IMR-90 (cell line): ENCODE results near the gene DIP2C. TPM values are rescaled to one million over a fixed set of nuclear protein-coding genes. Genes with fewer than 3 reads are reported as not detected.

Source experiments
- ATAC-seq: fragments of 200-7000 bp; cut with Tn5 transposase; 2 replicates; pipeline ENCODE4 v1.9.1; 2020; ENCODE audit warnings: low read depth, mild to moderate bottlenecking, moderate library complexity
- BruUV-seq: library from RNA; stranded (reverse); fragments of 400-500 nt; replicated peaks from 2 replicates; lab custom pipeline; 2021; lab: Mats Ljungman, UMichigan
- CTCF ChIA-PET: fragments of 300-600 bp; formaldehyde crosslinking; extraction: SDS; loops from one replicate; lab custom pipeline; 2021; ENCODE audit warnings: antibody characterized with exemption; lab: Yijun Ruan, JAX
- POLR2A ChIA-PET: fragments of 300-600 bp; sonication (Branson Sonifier 250); formaldehyde crosslinking; loops from one replicate; lab custom pipeline; 2022; ENCODE audit warnings: antibody characterized with exemption; ENCODE audit not compliant: unreplicated experiment; lab: Charles Lee
- DNase-seq: peaks from one replicate; pipeline ENCODE4 v3.0.0; 2013
- H2AFZ ChIP-seq: replicated peaks from 2 replicates; pipeline ENCODE3; 2013; ENCODE audit warnings: low read length, mild to moderate bottlenecking; ENCODE audit not compliant: poor library complexity
- H2AK5ac ChIP-seq: 2 replicates; pipeline ENCODE4 v1.6.1; 2013; ENCODE audit warnings: low read depth, low read length, inconsistent platforms
- H2AK9ac ChIP-seq: replicated peaks from 2 replicates; pipeline ENCODE3; 2013; ENCODE audit warnings: mild to moderate bottlenecking, low read depth, low read length, moderate library complexity; ENCODE audit not compliant: poor library complexity
- H2BK120ac ChIP-seq: 2 replicates; pipeline ENCODE4 v1.6.1; 2013; ENCODE audit warnings: low read depth, low read length, inconsistent platforms
- H2BK15ac ChIP-seq: 3 replicates; pipeline ENCODE4 v1.6.1; 2013; ENCODE audit warnings: low read depth, low read length, inconsistent platforms
- H2BK20ac ChIP-seq: 2 replicates; pipeline ENCODE4 v1.6.1; 2013; ENCODE audit warnings: low read depth, mild to moderate bottlenecking, inconsistent platforms, low read length, moderate library complexity
- H2BK5ac ChIP-seq: 2 replicates; pipeline ENCODE4 v1.6.1; 2013; ENCODE audit warnings: mild to moderate bottlenecking, low read depth, low read length, inconsistent platforms; ENCODE audit not compliant: poor library complexity, severe bottlenecking
- H3K14ac ChIP-seq: replicated peaks from 2 replicates; pipeline ENCODE4 v1.6.1; 2013; ENCODE audit warnings: low read depth, low read length, inconsistent platforms
- H3K18ac ChIP-seq: 2 replicates; pipeline ENCODE4 v1.6.1; 2013; ENCODE audit warnings: low read depth, low read length, control low read depth
- H3K23ac ChIP-seq: 2 replicates; pipeline ENCODE4 v1.6.1; 2013; ENCODE audit warnings: low read depth, low read length, inconsistent platforms
- H3K27ac ChIP-seq: 2 replicates; pipeline ENCODE4 v1.5.1; 2013; ENCODE audit warnings: mild to moderate bottlenecking, control low read depth, low read length; ENCODE audit not compliant: insufficient read depth
- H3K27me3 ChIP-seq: 2 replicates; pipeline ENCODE4 v1.6.1; 2013; ENCODE audit warnings: low read length; ENCODE audit not compliant: control insufficient read depth, insufficient read depth
- H3K36me3 ChIP-seq: 2 replicates; pipeline ENCODE4 v1.6.1; 2013; ENCODE audit warnings: low read length, mixed read lengths; ENCODE audit not compliant: control insufficient read depth, insufficient read depth
- H3K4ac ChIP-seq: 2 replicates; pipeline ENCODE4 v1.6.1; 2013; ENCODE audit warnings: low read depth, low read length, inconsistent platforms
- H3K4me1 ChIP-seq: 2 replicates; pipeline ENCODE4 v1.6.1; 2013; ENCODE audit warnings: low read length, mixed read lengths; ENCODE audit not compliant: control insufficient read depth, insufficient read depth
- H3K4me2 ChIP-seq: 2 replicates; pipeline ENCODE4 v1.6.1; 2013; ENCODE audit warnings: low read depth, mild to moderate bottlenecking, control low read depth, low read length, moderate library complexity
- H3K4me3 ChIP-seq: 2 replicates; pipeline ENCODE4 v1.5.1; 2013; ENCODE audit warnings: low read depth, mild to moderate bottlenecking, control low read depth, low read length, moderate library complexity; ENCODE audit not compliant: insufficient read depth
- H3K56ac ChIP-seq: 2 replicates; pipeline ENCODE4 v1.6.1; 2013; ENCODE audit warnings: low read length, inconsistent platforms; ENCODE audit not compliant: insufficient read depth; ENCODE audit errors: extremely low read depth
- H3K79me1 ChIP-seq, 2 experiments: 2 replicates each; pipeline ENCODE4 v1.6.1; 2013; ENCODE audit warnings: low read length in 2 of 2, inconsistent platforms in 1 of 2, low read depth in 1 of 2
- H3K9ac ChIP-seq: 2 replicates; pipeline ENCODE4 v1.6.1; 2013; ENCODE audit warnings: low read depth, low read length, control low read depth
- H3K9me1 ChIP-seq: 2 replicates; pipeline ENCODE4 v1.6.1; 2013; ENCODE audit warnings: low read length, inconsistent platforms; ENCODE audit not compliant: insufficient read depth
- H3K9me3 ChIP-seq: 2 replicates; pipeline ENCODE4 v1.6.1; 2013; ENCODE audit warnings: low read length; ENCODE audit not compliant: control insufficient read depth, insufficient read depth
- H4K20me1 ChIP-seq: 2 replicates; pipeline ENCODE4 v1.6.1; 2013; ENCODE audit warnings: low read length, inconsistent platforms; ENCODE audit not compliant: insufficient read depth
- H4K5ac ChIP-seq: 2 replicates; pipeline ENCODE4 v1.6.1; 2013; ENCODE audit warnings: mild to moderate bottlenecking, low read depth, low read length, control low read depth
- H4K8ac ChIP-seq, 2 experiments: 2 replicates each; pipeline ENCODE4 v1.6.1; 2013; ENCODE audit warnings: low read depth in 2 of 2, low read length in 2 of 2, control low read depth in 1 of 2, inconsistent platforms in 1 of 2
- H4K91ac ChIP-seq: 2 replicates; pipeline ENCODE4 v1.6.1; 2013; ENCODE audit warnings: low read depth, low read length, inconsistent platforms; ENCODE audit not compliant: insufficient read depth
- CEBPB ChIP-seq: IDR thresholded peaks from 2 replicates; pipeline ENCODE4 v1.6.1; 2012; ENCODE audit warnings: low read depth, low read length, improper control_type of control experiment
- ELK1 ChIP-seq: fragments of 150-350 bp; IDR thresholded peaks from 2 replicates; pipeline ENCODE4 v1.6.1; 2016; ENCODE audit warnings: low read depth, mild to moderate bottlenecking, low read length, moderate library complexity, borderline replicate concordance
- FOS ChIP-seq: fragments of 150-350 bp; IDR thresholded peaks from 2 replicates; pipeline ENCODE4 v1.6.1; 2016; ENCODE audit warnings: low read depth, low read length
- MAFK ChIP-seq: IDR thresholded peaks from 2 replicates; pipeline ENCODE4 v1.6.1; 2012; ENCODE audit warnings: low read depth, low read length, improper control_type of control experiment
- MXI1 ChIP-seq: IDR thresholded peaks from 2 replicates; pipeline ENCODE4 v1.6.1; 2012; ENCODE audit warnings: low read depth, mild to moderate bottlenecking, low read length, moderate library complexity, borderline replicate concordance
- NFE2L2 ChIP-seq: fragments of 150-350 bp; IDR thresholded peaks from 2 replicates; pipeline ENCODE4 v1.6.1; 2016; ENCODE audit warnings: low read depth, mild to moderate bottlenecking, low read length
- POLR2A ChIP-seq: IDR thresholded peaks from 2 replicates; pipeline ENCODE4 v1.6.1; 2012; ENCODE audit warnings: mild to moderate bottlenecking, low read depth, low read length
- RAD21 ChIP-seq: IDR thresholded peaks from 2 replicates; pipeline ENCODE4 v1.6.1; 2012; ENCODE audit warnings: low read length, improper control_type of control experiment
- RCOR1 ChIP-seq: IDR thresholded peaks from 2 replicates; pipeline ENCODE4 v1.6.1; 2012; ENCODE audit warnings: mild to moderate bottlenecking, low read length, improper control_type of control experiment; ENCODE audit not compliant: insufficient replicate concordance
- RFX5 ChIP-seq: IDR thresholded peaks from 2 replicates; pipeline ENCODE4 v1.8.0; 2012; ENCODE audit warnings: low read depth, mild to moderate bottlenecking, low read length, moderate library complexity
- USF2 ChIP-seq: fragments of 150-350 bp; IDR thresholded peaks from 2 replicates; pipeline ENCODE4 v1.6.1; 2017; ENCODE audit warnings: mild to moderate bottlenecking, antibody characterized with exemption, low read length, low read depth
- WGBS, 2 experiments: methylation state at CpG; one replicate each; pipeline versions ENCODE4 v1.1.5 to v1.1.7; 2013; ENCODE audit warnings: missing lambda C conversion rate in 2 of 2; ENCODE audit not compliant: insufficient read length in 1 of 2; ENCODE audit errors: extremely low coverage in 2 of 2; 5-methylcytosine and 5-hydroxymethylcytosine counted together
- dilution Hi-C: fragments of 300-500 bp; cut with HindIII; formaldehyde crosslinking; loops from one replicate; pipeline ENCODE4 v1.14.3; 2018; ENCODE audit warnings: low sequenced_read_pairs; ENCODE audit not compliant: unreplicated experiment
- in situ Hi-C: fragments of 300-500 bp; cut with MboI; formaldehyde crosslinking; loops from 3 replicates; pipeline ENCODE4 v1.14.3; 2019; ENCODE audit warnings: low sequenced_read_pairs, inconsistent platforms, mixed read lengths
- intact Hi-C: fragments of 100-400 bp; cut with micrococcal nuclease; formaldehyde crosslinking; loops from 2 replicates; pipeline ENCODE4 v1.10.0; 2022
- polyA plus RNA-seq, 3 experiments: library from polyadenylated mRNA; depleted of rRNA; stranded (reverse); fragments of >200 nt; gene quantifications; 2 replicates each; pipeline ENCODE4 v1.2.3, GENCODE V29; 2012; ENCODE audit warnings: low replicate concordance in 1 of 3
- total RNA-seq: library from RNA; depleted of rRNA; stranded (reverse); fragments of >200 nt; gene quantifications from 2 replicates; pipeline ENCODE4 v1.2.3, GENCODE V29; 2012
- TF ChIP-seq, protein P1 (sequence below): conservative IDR thresholded peaks from 2 replicates; pipeline ENCODE4 v1.5.1; 2012; ENCODE audit warnings: mild to moderate bottlenecking, low read depth, low read length, improper control_type of control experiment

DIP2C gene
- total and polyA plus RNA-seq, 2 of the 4 experiments (the other 2 are of a cell fraction), result 8.6 to 17.3 TPM

DNA sequence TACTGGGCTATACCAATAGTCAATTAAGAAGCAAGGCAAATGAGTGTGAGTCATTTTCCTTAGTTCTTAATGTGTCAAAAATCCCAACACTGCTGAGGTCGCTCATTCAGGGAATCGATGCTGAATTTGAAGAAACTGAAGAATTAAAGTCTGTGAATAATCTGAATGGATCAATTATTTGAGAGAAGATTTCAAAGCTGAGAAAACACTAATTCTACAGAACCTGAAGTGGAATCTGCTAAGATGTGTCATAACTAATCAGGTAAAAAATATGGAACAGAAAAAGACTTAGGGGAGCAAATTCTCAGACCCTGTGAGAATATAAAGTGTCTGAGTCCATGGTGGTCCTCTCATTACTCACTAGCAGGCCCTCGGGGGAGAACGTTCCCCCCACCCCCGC lies 125.6 kb downstream of the DIP2C start:
- Histone ChIP-seq H3K79me1 (peaks cover 52 to 94% of the 10 kb centered on the region in 2 experiments), H3K9me1 (peaks cover 22% of the 10 kb centered on the region), H3K18ac (no peak overlapping the region), H2AK5ac (no peak overlapping the region), H2BK15ac (no peak overlapping the region), H3K14ac (no peak overlapping the region), H3K4me1 (peaks cover 4% of the 10 kb centered on the region; the same call in 1 of the 2 replicates), H3K36me3 (no peaks in the 10 kb centered on the region), H2BK120ac (no peak overlapping the region), H4K20me1 (peaks cover 93% of the 10 kb centered on the region), H4K5ac (no peak overlapping the region), H2AK9ac (no peak overlapping the region), H3K9ac (no peak overlapping the region), H2BK20ac (no peak overlapping the region), H3K4me3 (no peak overlapping the region), H3K23ac (no peak overlapping the region), H3K27ac (no peak overlapping the region), H3K56ac (no peak overlapping the region), H3K9me3 (peaks cover 5% of the 10 kb centered on the region; the same call in 1 of the 2 replicates), H3K27me3 (no peaks in the 10 kb centered on the region), H4K91ac (no peak overlapping the region), H3K4ac (no peak overlapping the region), H2BK5ac (no peak overlapping the region), H4K8ac (no peak overlapping the region), H3K4me2 (no peak overlapping the region), H2AFZ (no peak overlapping the region)
- TF ChIP-seq, protein P1, sequence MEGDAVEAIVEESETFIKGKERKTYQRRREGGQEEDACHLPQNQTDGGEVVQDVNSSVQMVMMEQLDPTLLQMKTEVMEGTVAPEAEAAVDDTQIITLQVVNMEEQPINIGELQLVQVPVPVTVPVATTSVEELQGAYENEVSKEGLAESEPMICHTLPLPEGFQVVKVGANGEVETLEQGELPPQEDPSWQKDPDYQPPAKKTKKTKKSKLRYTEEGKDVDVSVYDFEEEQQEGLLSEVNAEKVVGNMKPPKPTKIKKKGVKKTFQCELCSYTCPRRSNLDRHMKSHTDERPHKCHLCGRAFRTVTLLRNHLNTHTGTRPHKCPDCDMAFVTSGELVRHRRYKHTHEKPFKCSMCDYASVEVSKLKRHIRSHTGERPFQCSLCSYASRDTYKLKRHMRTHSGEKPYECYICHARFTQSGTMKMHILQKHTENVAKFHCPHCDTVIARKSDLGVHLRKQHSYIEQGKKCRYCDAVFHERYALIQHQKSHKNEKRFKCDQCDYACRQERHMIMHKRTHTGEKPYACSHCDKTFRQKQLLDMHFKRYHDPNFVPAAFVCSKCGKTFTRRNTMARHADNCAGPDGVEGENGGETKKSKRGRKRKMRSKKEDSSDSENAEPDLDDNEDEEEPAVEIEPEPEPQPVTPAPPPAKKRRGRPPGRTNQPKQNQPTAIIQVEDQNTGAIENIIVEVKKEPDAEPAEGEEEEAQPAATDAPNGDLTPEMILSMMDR, result no peak
- no peak for TF ChIP-seq CEBPB
- TF ChIP-seq MXI1, result no peak
- TF ChIP-seq FOS, result no peak
- TF ChIP-seq NFE2L2, result no peak
- no peak for TF ChIP-seq POLR2A
- no peak for TF ChIP-seq RFX5
- TF ChIP-seq USF2, result no peak
- TF ChIP-seq ELK1, result no peak
- TF ChIP-seq RAD21, result no peak
- TF ChIP-seq MAFK, result no peak
- no peak for TF ChIP-seq RCOR1
- intact Hi-C loops, result no loop called here
- in situ Hi-C loops, result no loop called here
- POLR2A ChIA-PET, result no interaction called here
- BruUV-seq, result no TSS peak
- ATAC-seq (no peak), DNase-seq (no peak)
- CTCF ChIA-PET, result no interaction called here
- dilution Hi-C loops, result no loop called here
- 94% methylated on average over 3 of the region's 5 CpGs; no CpG with 5 or more reads in 1 of the 2 experiments for WGBS, 2 experiments
